ENCODE data around the gene POLA1.

The POLA1 gene

GRCh38 chrX:24983931-24984330, 290.2 kb downstream of the POLA1 start:
- H3K9me3 ChIP-seq (ENCODE audit: control insufficient read depth, low read length): no peaks in the 10 kb centered on the region
- H3K4me1 ChIP-seq (ENCODE audit: control insufficient read depth, insufficient read depth, low read length, poor library complexity, severe bottlenecking): no peaks in the 10 kb centered on the region
- H3K27ac ChIP-seq (ENCODE audit: insufficient read depth, low read length, poor library complexity, severe bottlenecking): no peak overlapping the region
- no peak for DNase-seq
- H3K36me3 ChIP-seq (ENCODE audit: control insufficient read depth, insufficient read depth, low read length): no peaks in the 10 kb centered on the region
- no peaks in the 10 kb centered on the region for H3K27me3 ChIP-seq (replicated peaks; ENCODE audit: control insufficient read depth, insufficient read depth, low read length, poor library complexity, severe bottlenecking)
- no peak overlapping the region for H3K4me3 ChIP-seq (ENCODE audit: insufficient read depth, low read depth, low read length, poor library complexity, severe bottlenecking)

DNA sequence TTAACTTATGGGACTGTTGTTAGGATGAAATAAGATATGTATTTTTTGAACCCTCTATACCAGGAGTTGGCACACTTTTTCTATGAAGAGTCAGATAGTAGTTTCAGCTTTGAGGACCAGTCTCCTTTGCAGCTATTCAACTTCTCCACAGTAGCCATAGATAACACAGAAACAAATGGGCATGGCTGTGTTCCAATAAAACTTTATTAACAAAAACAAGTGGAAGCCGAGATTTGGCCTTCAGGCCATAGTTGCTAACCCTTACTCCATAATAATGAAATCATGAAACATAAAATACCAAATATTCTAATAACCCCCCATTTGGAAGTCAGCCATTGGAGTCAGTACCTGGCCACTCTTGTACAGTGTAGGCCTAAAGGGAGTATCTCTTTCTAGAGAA, 291.4 kb downstream of the POLA1 start:
- no peaks in the 10 kb centered on the region for H3K36me3 ChIP-seq (ENCODE audit: control insufficient read depth, insufficient read depth, low read length)
- H3K27ac ChIP-seq (ENCODE audit: insufficient read depth, low read length, poor library complexity, severe bottlenecking): no peak overlapping the region
- no peak overlapping the region for H3K4me3 ChIP-seq (ENCODE audit: insufficient read depth, low read depth, low read length, poor library complexity, severe bottlenecking)
- H3K9me3 ChIP-seq (ENCODE audit: control insufficient read depth, low read length): no peaks in the 10 kb centered on the region
- no peaks in the 10 kb centered on the region for H3K4me1 ChIP-seq (ENCODE audit: control insufficient read depth, insufficient read depth, low read length, poor library complexity, severe bottlenecking)
- H3K27me3 ChIP-seq (replicated peaks; ENCODE audit: control insufficient read depth, insufficient read depth, low read length, poor library complexity, severe bottlenecking): no peaks in the 10 kb centered on the region
- no peak for DNase-seq

DNA sequence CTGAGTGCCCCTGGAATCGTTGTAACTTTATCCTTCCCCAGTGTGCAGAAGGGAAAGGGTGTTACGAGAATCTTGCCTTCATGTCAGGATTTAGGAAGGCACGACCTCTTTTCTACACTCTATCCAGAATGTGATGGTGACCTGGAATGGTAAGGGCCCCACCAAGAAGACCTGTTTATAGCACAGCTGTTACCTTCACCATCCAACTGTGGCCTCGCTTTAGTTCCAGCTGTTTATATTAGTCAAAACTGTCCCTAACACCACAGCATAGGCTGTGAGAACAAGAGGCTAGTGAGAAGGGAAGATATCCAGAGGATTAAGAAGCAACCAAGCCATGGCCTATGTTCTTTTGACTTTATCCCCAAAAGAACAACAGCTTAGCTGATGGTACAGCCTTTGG, 294.0 kb downstream of the POLA1 start:
- Histone ChIP-seq H3K4me3 (ENCODE audit: insufficient read depth, low read depth, low read length, poor library complexity, severe bottlenecking) (no peak overlapping the region), H3K36me3 (ENCODE audit: control insufficient read depth, insufficient read depth, low read length) (no peaks in the 10 kb centered on the region), H3K27me3 (replicated peaks; ENCODE audit: control insufficient read depth, insufficient read depth, low read length, poor library complexity, severe bottlenecking) (no peaks in the 10 kb centered on the region), H3K9me3 (ENCODE audit: control insufficient read depth, low read length) (no peaks in the 10 kb centered on the region), H3K27ac (ENCODE audit: insufficient read depth, low read length, poor library complexity, severe bottlenecking) (no peak overlapping the region), H3K4me1 (ENCODE audit: control insufficient read depth, insufficient read depth, low read length, poor library complexity, severe bottlenecking) (no peaks in the 10 kb centered on the region)
- DNase-seq: no peak

- Histone ChIP-seq H3K36me3 (ENCODE audit: control insufficient read depth, insufficient read depth, low read length) (no peaks in the 10 kb centered on the region), H3K9me3 (ENCODE audit: control insufficient read depth, low read length) (no peaks in the 10 kb centered on the region), H3K27me3 (replicated peaks; ENCODE audit: control insufficient read depth, insufficient read depth, low read length, poor library complexity, severe bottlenecking) (no peaks in the 10 kb centered on the region), H3K4me3 (ENCODE audit: insufficient read depth, low read depth, low read length, poor library complexity, severe bottlenecking) (no peak overlapping the region), H3K27ac (ENCODE audit: insufficient read depth, low read length, poor library complexity, severe bottlenecking) (no peak overlapping the region), H3K4me1 (ENCODE audit: control insufficient read depth, insufficient read depth, low read length, poor library complexity, severe bottlenecking) (no peaks in the 10 kb centered on the region)
- DNase-seq: no peak
Observed at GRCh38 chrX:24988314-24988713, 294.6 kb downstream of the POLA1 start.

DNA sequence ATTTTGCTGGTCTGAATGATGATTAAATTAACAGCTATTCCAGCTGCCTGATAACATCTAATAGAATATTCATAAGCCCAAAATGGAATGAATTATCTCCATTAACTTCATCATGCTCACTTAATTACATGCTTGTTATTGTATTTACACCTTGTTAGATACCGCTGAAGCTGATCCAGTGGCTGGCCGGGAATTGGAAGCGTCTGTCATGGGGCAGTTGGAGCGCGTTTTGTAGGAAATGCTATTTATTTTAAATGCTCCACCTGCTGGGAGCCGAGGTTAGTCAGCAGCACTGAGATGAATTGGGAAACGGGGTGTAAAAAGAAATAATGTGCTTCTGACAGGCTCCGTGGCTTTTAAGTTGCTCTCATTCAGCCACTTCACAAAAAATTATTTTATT, 296.8 kb downstream of the POLA1 start:
- no peaks in the 10 kb centered on the region for H3K36me3 ChIP-seq (ENCODE audit: control insufficient read depth, insufficient read depth, low read length)
- no peak overlapping the region for H3K4me3 ChIP-seq (ENCODE audit: insufficient read depth, low read depth, low read length, poor library complexity, severe bottlenecking)
- H3K4me1 ChIP-seq (ENCODE audit: control insufficient read depth, insufficient read depth, low read length, poor library complexity, severe bottlenecking): no peaks in the 10 kb centered on the region
- no peaks in the 10 kb centered on the region for H3K9me3 ChIP-seq (ENCODE audit: control insufficient read depth, low read length)
- no peak for DNase-seq
- no peaks in the 10 kb centered on the region for H3K27me3 ChIP-seq (replicated peaks; ENCODE audit: control insufficient read depth, insufficient read depth, low read length, poor library complexity, severe bottlenecking)
- no peak overlapping the region for H3K27ac ChIP-seq (ENCODE audit: insufficient read depth, low read length, poor library complexity, severe bottlenecking)

DNA sequence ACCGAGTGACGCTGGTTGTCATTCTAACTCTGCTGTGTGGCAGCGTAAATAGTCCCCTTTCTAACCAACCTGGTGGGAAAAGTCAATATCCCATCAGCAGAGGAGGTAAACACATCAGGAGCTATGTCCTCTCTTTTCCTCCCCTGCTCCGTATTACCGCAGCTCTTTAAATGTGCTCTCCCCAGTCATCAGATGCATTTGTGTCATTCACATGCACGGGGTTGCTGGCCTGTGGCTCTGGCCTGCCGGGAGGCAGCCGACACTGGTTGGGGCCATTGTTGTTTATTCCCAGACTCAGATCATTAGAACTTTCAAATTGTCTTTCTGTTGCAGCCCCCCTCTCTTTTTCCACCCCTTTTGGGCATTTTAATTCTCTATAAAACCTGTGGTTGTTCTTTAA, 300.2 kb downstream of the POLA1 start:
- no peak overlapping the region for H3K27ac ChIP-seq (ENCODE audit: insufficient read depth, low read length, poor library complexity, severe bottlenecking)
- H3K27me3 ChIP-seq (replicated peaks; ENCODE audit: control insufficient read depth, insufficient read depth, low read length, poor library complexity, severe bottlenecking): no peaks in the 10 kb centered on the region
- no peaks in the 10 kb centered on the region for H3K9me3 ChIP-seq (ENCODE audit: control insufficient read depth, low read length)
- H3K4me1 ChIP-seq (ENCODE audit: control insufficient read depth, insufficient read depth, low read length, poor library complexity, severe bottlenecking): no peaks in the 10 kb centered on the region
- no peak for DNase-seq
- H3K36me3 ChIP-seq (ENCODE audit: control insufficient read depth, insufficient read depth, low read length): no peaks in the 10 kb centered on the region
- no peak overlapping the region for H3K4me3 ChIP-seq (ENCODE audit: insufficient read depth, low read depth, low read length, poor library complexity, severe bottlenecking)

DNA sequence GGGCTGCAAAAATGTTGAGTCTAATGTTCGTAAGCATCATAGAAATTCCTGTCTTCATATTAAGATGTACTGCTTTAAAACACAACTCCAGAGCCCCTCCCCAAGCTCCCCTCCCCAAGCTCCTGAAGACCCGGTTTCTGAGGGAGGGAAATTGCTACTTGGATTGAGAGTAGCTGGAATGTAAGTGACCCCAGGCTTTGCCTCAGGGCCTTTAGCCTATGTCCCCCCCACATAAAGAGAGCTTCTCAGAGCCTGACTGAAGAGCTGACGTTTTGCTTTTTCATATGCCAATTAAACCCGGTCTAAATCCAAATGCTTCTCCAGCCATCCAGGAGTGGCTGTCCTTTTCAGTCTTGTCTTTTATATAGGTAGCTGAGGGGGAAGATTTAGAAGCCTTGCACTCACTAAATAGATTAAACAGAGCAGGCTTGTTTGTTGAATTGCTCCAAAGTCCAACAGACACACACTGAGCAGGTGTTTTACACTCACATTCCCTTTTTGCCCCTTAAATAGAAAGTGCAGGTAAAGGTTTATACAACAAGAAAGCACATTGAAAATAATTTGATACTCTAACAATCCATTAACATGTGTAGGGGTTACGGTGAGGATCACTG, 302.5 kb downstream of the POLA1 start:
- no peaks in the 10 kb centered on the region for H3K4me1 ChIP-seq (ENCODE audit: control insufficient read depth, insufficient read depth, low read length, poor library complexity, severe bottlenecking)
- no peak overlapping the region for H3K4me3 ChIP-seq (ENCODE audit: insufficient read depth, low read depth, low read length, poor library complexity, severe bottlenecking)

GRCh38 chrX:24999511-24999910, 305.8 kb downstream of the POLA1 start:
- Histone ChIP-seq H3K36me3 (ENCODE audit: control insufficient read depth, insufficient read depth, low read length) (no peaks in the 10 kb centered on the region), H3K27ac (ENCODE audit: insufficient read depth, low read length, poor library complexity, severe bottlenecking) (no peak overlapping the region), H3K9me3 (ENCODE audit: control insufficient read depth, low read length) (no peaks in the 10 kb centered on the region), H3K27me3 (replicated peaks; ENCODE audit: control insufficient read depth, insufficient read depth, low read length, poor library complexity, severe bottlenecking) (no peaks in the 10 kb centered on the region), H3K4me1 (ENCODE audit: control insufficient read depth, insufficient read depth, low read length, poor library complexity, severe bottlenecking) (no peaks in the 10 kb centered on the region), H3K4me3 (ENCODE audit: insufficient read depth, low read depth, low read length, poor library complexity, severe bottlenecking) (no peak overlapping the region)
- DNase-seq: no peak

More for the DNA sequence above, 302.5 kb downstream of the POLA1 start:
- H3K27me3 ChIP-seq (replicated peaks; ENCODE audit: control insufficient read depth, insufficient read depth, low read length, poor library complexity, severe bottlenecking): no peaks in the 10 kb centered on the region
- no peak overlapping the region for H3K27ac ChIP-seq (ENCODE audit: insufficient read depth, low read length, poor library complexity, severe bottlenecking)
- no peaks in the 10 kb centered on the region for H3K9me3 ChIP-seq (ENCODE audit: control insufficient read depth, low read length)
- H3K36me3 ChIP-seq (ENCODE audit: control insufficient read depth, insufficient read depth, low read length): no peaks in the 10 kb centered on the region
- DNase-seq: no peak

DNA sequence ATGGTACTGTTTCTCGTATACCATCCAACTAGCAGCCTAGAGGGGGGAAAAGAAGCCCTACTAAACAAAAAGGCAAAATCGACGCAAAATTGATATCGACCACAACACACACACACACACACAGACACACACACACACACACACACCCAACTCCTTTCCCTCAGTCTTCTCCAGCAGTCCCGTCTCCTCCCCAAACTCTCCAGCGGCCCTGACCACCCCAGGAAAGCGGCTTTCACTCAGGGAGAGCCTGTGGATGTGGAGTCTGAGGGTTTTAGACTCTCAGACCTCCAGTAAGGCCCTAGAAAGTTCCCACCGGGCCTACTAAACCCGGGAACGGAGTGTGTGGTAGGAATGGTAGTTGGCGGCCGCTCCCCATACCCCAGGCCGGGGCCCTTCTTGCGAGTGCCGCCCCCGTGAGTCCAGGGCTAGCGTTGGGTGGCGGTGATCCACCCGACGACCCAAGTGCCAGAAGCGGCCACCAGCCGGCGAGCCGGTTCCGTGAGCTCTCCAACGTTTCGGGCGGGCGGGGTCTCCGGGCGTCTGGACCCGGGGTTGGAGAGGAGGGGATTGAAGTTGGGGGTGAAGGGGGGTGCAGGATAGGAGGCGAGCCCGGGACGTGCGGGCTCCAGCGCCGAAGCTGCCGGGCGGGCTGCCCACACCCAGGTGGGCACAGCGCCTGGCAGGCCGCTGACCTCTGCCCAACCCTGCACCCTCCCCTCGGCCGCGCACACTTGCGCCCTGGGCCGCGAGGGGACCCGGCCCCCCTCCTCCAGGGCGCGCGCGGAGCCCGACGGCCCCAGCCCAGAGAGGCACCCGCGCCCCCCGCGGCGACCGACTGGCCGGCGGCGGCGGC, 308.3 kb downstream of the POLA1 start:
- no peak for DNase-seq
- no peaks in the 10 kb centered on the region for H3K4me1 ChIP-seq (ENCODE audit: control insufficient read depth, insufficient read depth, low read length, poor library complexity, severe bottlenecking)
- no peak overlapping the region for H3K27ac ChIP-seq (ENCODE audit: insufficient read depth, low read length, poor library complexity, severe bottlenecking)
- no peak overlapping the region for H3K4me3 ChIP-seq (ENCODE audit: insufficient read depth, low read depth, low read length, poor library complexity, severe bottlenecking)
- H3K36me3 ChIP-seq (ENCODE audit: control insufficient read depth, insufficient read depth, low read length): no peaks in the 10 kb centered on the region
- H3K9me3 ChIP-seq (ENCODE audit: control insufficient read depth, low read length): no peaks in the 10 kb centered on the region
- H3K27me3 ChIP-seq (replicated peaks; ENCODE audit: control insufficient read depth, insufficient read depth, low read length, poor library complexity, severe bottlenecking): no peaks in the 10 kb centered on the region

DNA sequence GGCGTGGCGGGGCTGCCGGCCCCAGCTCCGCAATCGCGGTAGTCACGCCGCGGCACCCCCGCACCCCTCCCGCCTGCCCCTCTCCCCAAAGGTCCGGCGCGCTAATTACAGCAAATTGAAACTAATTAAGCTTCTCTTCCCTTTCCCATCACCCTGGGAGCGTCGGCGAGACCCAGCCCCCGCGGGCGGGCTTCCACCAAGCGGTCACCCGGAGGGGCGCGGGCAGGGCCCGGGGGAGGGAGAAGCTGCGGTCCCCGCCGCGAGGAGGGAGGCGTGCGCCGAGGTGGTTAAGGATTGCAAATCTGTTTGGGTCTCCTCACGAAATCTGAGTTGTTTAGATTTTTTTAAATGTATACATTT, 308.9 kb downstream of the POLA1 start:
- Histone ChIP-seq H3K4me3 (ENCODE audit: insufficient read depth, low read depth, low read length, poor library complexity, severe bottlenecking) (no peak overlapping the region), H3K9me3 (ENCODE audit: control insufficient read depth, low read length) (no peaks in the 10 kb centered on the region), H3K27me3 (replicated peaks; ENCODE audit: control insufficient read depth, insufficient read depth, low read length, poor library complexity, severe bottlenecking) (peaks cover 4% of the 10 kb centered on the region)

More for the DNA sequence above, 308.9 kb downstream of the POLA1 start:
- DNase-seq: no peak
- Histone ChIP-seq H3K4me1 (ENCODE audit: control insufficient read depth, insufficient read depth, low read length, poor library complexity, severe bottlenecking) (no peaks in the 10 kb centered on the region), H3K36me3 (ENCODE audit: control insufficient read depth, insufficient read depth, low read length) (no peaks in the 10 kb centered on the region), H3K27ac (ENCODE audit: insufficient read depth, low read length, poor library complexity, severe bottlenecking) (no peak overlapping the region)

Data from effector memory CD4-positive, alpha-beta T cell (primary cell).